Measurements from ENCODE around the gene SMIM12. TPM values are rescaled to one million over a fixed set of nuclear protein-coding genes. Genes with fewer than 3 reads are reported as not detected.

The SMIM12 gene
- total and polyA plus RNA-seq, 9 donors: 21.7 to 31.8 (median 26.4) TPM

DNA sequence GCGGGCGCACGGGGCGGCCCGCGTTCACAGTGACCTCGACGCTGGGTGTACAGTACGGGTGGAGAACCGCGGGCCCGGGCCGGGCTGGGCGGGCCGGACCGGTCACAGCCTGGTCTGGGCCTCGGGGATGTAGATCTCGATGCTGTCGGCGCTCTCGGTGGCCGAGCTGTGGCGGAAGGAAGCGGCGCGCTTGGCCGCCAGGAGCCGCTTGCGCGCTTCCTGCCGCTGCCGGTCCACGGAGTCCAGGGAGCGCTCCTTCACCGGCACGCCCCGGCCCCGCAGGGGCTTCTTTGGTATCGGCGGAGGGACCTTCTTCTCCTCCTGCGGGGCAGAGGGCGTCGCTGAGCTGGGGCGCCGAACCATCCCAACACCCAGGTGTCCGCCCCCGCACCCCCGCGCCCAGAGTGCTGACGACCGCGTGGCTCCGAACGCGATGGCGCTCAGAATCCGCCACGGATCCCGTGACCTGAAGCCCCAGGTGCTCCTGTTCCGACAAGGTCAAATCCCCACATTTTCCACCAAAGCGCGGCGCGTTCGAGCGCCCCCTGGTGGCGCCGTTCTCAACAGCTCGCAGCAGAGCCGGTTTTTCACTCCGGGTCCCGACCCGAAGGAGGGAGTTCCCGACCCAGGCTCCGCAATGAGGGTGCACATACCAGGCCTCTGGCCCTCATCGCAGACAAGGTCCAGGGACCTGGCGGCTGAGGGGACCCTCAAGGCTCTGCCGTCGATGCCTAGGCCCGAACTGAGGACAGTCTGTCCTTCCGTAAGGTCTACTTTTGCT is 6.6 kb upstream of the SMIM12 start:
- DNase-seq: peak; percentile 78
- Histone ChIP-seq H3K4me1 (ENCODE audit: control insufficient read depth, insufficient read depth, low read length) (peaks cover 8% of the 10 kb centered on the region), H3K27ac (ENCODE audit: low read length) (peak overlapping the region; percentile 51), H3K36me3 (ENCODE audit: control insufficient read depth, insufficient read depth, low read length) (no peaks in the 10 kb centered on the region), H3K9me3 (replicated peaks; ENCODE audit: control insufficient read depth, low read depth, low read length) (no peaks in the 10 kb centered on the region), H3K27me3 (ENCODE audit: control insufficient read depth, insufficient read depth, low read length) (peaks cover 10% of the 10 kb centered on the region), H3K4me3 (ENCODE audit: low read length) (peak overlapping the region; percentile 83)
- 2% methylated on average over 81 of the region's 81 CpGs for WGBS (ENCODE audit: insufficient coverage)

DNA sequence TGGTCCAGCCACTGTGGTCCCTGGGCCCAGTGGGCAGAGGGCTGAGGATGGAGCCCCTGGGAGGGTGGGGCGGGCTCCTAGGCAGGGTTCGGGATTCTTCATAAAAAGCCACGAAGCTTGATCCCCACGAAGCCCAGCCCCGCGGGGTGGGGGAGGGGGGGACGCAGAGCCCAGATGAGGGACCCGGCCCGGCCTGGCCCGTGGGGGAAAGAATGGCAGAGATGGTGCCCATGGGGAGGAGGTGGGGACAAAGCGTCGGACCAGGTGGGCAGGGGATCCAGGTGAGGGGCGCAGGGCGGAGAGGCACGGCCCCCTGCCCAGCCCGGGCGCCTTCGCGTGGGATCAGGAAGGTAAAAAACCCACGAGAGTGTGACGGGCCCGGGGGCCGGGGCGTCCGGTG is 6.0 kb upstream of the SMIM12 start:
- Histone ChIP-seq H3K27ac (ENCODE audit: low read length) (no peak overlapping the region), H3K4me3 (ENCODE audit: low read length) (peak overlapping the region; percentile 83), H3K27me3 (ENCODE audit: control insufficient read depth, insufficient read depth, low read length) (peaks cover 10% of the 10 kb centered on the region), H3K9me3 (replicated peaks; ENCODE audit: control insufficient read depth, low read depth, low read length) (no peaks in the 10 kb centered on the region), H3K36me3 (ENCODE audit: control insufficient read depth, insufficient read depth, low read length) (no peaks in the 10 kb centered on the region), H3K4me1 (ENCODE audit: control insufficient read depth, insufficient read depth, low read length) (peaks cover 8% of the 10 kb centered on the region)
- no peak for DNase-seq
- 9% methylated on average over 21 of the region's 25 CpGs for WGBS (ENCODE audit: insufficient coverage)

DNA sequence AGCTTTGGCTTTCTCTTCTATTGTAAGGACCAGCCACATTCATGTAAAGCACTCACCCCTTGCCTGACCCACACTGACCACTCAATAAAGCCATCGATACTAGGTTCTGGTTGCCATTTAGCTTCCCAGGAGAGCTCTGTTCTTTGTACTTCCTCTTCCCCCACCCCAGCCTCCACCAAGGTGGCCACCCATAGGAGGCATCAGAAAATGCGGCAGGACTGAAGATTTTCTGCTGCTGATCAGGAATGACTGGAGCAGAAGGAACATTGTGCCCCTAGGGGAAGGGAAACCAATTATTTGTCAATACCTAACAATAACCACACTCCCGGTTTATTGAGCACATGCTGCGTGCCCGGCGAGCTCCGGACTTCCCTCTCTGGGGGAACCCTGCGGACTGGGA is 5.2 kb upstream of the SMIM12 start:
- Histone ChIP-seq H3K36me3 (ENCODE audit: control insufficient read depth, insufficient read depth, low read length) (no peaks in the 10 kb centered on the region), H3K4me3 (ENCODE audit: low read length) (no peak overlapping the region), H3K9me3 (replicated peaks; ENCODE audit: control insufficient read depth, low read depth, low read length) (no peaks in the 10 kb centered on the region), H3K27me3 (ENCODE audit: control insufficient read depth, insufficient read depth, low read length) (peaks cover 10% of the 10 kb centered on the region), H3K4me1 (ENCODE audit: control insufficient read depth, insufficient read depth, low read length) (peaks cover 12% of the 10 kb centered on the region), H3K27ac (ENCODE audit: low read length) (no peak overlapping the region)
- 62% methylated on average over 2 of the region's 8 CpGs for WGBS (ENCODE audit: insufficient coverage)
- no peak for DNase-seq

DNA sequence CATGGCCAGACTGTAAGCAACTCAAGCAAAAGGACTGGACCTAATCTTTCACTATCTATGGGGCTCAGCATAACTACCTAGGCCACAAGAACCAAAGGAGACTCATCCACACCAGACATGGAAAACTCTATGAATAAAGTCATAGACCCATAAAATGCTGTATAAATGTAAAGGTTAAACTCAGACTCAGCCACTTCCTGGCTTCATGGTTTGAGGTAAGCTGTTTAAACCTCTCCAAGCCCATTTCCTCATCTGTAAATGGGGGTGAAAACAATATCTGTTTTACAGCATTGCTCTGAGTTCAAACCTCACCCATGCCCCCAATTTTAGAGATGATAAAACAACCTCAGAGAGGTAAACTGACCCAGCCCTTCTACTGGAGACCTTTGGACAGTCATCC is 4.0 kb upstream of the SMIM12 start:
- no peaks in the 10 kb centered on the region for H3K36me3 ChIP-seq (ENCODE audit: control insufficient read depth, insufficient read depth, low read length)
- H3K9me3 ChIP-seq (replicated peaks; ENCODE audit: control insufficient read depth, low read depth, low read length): no peaks in the 10 kb centered on the region
- no peak overlapping the region for H3K4me3 ChIP-seq (ENCODE audit: low read length)

DNA sequence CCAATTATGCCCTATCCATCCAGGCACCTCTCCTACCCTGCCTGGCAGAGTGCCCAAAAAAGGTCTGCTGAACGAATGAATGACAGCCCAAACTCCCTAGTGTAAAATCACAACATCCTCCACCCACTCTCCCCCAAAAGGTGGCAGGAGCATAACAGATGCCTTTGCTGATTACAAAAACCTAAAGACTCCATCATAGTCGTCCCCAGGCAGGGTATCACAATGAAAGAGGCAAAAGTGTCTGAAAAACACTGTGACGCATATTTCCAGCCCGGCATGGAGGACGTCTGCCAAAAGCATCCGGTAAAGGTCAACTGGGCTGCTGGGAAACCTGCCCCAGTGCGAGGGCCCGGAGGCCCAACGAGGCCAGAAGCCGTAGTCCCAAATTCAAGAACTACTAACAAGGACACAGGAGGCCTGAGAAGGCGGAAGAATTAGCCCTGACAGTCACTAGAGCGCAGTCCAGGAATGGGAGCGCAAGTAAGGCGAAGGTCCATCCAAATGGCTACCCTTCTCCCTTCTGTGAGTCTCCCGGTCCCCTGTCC is 576 bp downstream of the SMIM12 start:
- H3K27me3 ChIP-seq (ENCODE audit: control insufficient read depth, insufficient read depth, low read length): peaks cover under 1% of the 10 kb centered on the region
- peaks cover 14% of the 10 kb centered on the region for H3K36me3 ChIP-seq (ENCODE audit: control insufficient read depth, insufficient read depth, low read length)
- H3K4me1 ChIP-seq (ENCODE audit: control insufficient read depth, insufficient read depth, low read length): peaks cover 14% of the 10 kb centered on the region
- H3K9me3 ChIP-seq (replicated peaks; ENCODE audit: control insufficient read depth, low read depth, low read length): no peaks in the 10 kb centered on the region
- H3K27ac ChIP-seq (ENCODE audit: low read length): peak overlapping the region; percentile 76
- peak overlapping the region; percentile 89 for H3K4me3 ChIP-seq (ENCODE audit: low read length)
- under 1% methylated on average over 14 of the region's 15 CpGs for WGBS (ENCODE audit: insufficient coverage)
- no peak for DNase-seq

More for the DNA sequence above, 4.0 kb upstream of the SMIM12 start:
- Histone ChIP-seq H3K4me1 (ENCODE audit: control insufficient read depth, insufficient read depth, low read length) (peaks cover 17% of the 10 kb centered on the region), H3K27ac (ENCODE audit: low read length) (no peak overlapping the region), H3K27me3 (ENCODE audit: control insufficient read depth, insufficient read depth, low read length) (peaks cover 10% of the 10 kb centered on the region)
- DNase-seq: no peak

DNA sequence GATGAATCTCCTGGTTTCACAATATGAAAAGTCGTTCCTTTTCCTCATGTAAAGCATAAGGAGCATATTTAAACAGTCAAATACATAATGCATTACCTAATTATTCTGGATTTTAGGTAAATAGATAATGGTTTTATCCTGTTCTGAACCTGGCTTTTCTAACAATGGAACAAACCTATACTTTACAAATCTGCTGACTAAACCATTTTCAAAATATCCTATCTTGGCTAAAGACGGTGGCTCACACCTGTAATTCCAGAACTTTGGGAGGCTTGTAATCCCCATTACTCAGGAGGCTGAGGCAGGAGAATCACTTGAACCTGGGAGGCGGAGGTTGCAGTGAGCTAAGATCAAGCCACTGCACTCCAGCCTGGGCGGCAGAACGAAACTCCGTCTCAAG is 2.9 kb downstream of the SMIM12 start:
- no peak for DNase-seq
- WGBS (ENCODE audit: insufficient coverage): 100% methylated on average over 1 of the region's 6 CpGs
- Histone ChIP-seq H3K4me3 (ENCODE audit: low read length) (no peak overlapping the region), H3K27me3 (ENCODE audit: control insufficient read depth, insufficient read depth, low read length) (no peaks in the 10 kb centered on the region), H3K4me1 (ENCODE audit: control insufficient read depth, insufficient read depth, low read length) (peaks cover 14% of the 10 kb centered on the region), H3K36me3 (ENCODE audit: control insufficient read depth, insufficient read depth, low read length) (peaks cover 24% of the 10 kb centered on the region), H3K9me3 (replicated peaks; ENCODE audit: control insufficient read depth, low read depth, low read length) (no peaks in the 10 kb centered on the region), H3K27ac (ENCODE audit: low read length) (no peak overlapping the region)

DNA sequence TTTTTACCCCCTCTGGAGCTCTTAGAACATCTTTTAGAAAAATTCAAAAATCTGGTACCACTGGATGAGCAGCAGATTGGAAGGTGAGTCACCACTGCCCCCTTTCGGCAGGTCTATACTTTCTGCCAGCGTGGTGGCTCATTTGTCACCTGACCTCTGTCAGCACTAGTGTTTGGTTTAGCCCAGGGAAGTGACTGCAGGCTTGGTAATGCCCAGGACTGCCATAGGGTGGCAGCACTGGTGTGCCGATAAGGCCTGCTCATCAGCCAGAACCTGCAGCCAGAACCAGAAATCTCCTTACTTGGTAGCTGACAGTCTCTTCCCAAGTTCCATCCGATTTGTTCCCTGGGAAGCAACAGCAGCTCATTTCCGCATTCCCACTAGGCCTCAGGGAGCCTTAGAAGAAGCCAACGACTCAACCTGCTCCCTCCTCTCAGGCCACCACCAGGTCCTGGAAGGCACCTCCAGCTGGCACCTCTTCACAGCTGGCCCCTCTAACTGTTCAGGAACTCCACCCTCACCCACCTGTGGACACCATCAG is 6.8 kb downstream of the SMIM12 start:
- WGBS (ENCODE audit: insufficient coverage): 20% methylated on average over 6 of the region's 6 CpGs
- peak; percentile 84 for DNase-seq
- peaks cover 5% of the 10 kb centered on the region for H3K4me1 ChIP-seq (ENCODE audit: control insufficient read depth, insufficient read depth, low read length)
- no peaks in the 10 kb centered on the region for H3K27me3 ChIP-seq (ENCODE audit: control insufficient read depth, insufficient read depth, low read length)
- H3K36me3 ChIP-seq (ENCODE audit: control insufficient read depth, insufficient read depth, low read length): peaks cover 36% of the 10 kb centered on the region
- H3K9me3 ChIP-seq (replicated peaks; ENCODE audit: control insufficient read depth, low read depth, low read length): no peaks in the 10 kb centered on the region
- H3K4me3 ChIP-seq (ENCODE audit: low read length): no peak overlapping the region
- H3K27ac ChIP-seq (ENCODE audit: low read length): no peak overlapping the region

DNA sequence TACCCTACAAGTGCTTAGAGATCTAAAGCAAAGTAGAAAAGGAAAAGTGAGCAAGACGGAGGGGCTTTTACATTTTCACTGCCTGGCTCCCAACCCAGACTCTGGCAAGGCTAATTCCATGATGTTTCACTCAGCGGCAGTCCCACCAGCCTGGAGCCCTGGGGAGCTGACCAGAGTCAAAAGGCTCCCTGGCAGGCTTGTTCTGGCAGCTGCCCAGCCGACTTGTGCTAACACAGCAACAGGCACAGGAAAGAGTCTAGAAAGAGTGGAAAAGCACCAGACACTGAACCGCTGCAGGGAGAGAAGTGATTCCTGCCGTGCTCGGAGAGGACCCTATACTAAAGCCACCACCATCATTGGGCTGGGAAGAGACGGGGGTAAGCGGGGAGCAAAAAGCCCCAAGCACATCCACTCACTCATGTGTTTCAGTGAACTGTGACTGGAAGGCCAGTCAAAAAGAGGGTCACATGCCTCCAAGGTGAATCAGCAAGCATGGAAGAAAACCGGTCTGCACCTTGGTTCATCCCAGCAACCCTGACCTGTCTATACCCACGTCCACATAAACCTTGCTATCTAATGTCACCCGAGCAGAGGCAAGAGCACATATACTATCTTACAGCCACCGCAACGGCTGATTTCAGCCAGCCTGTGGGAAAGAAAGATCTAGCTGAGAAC is 8.0 kb downstream of the SMIM12 start:
- Histone ChIP-seq H3K4me1 (ENCODE audit: control insufficient read depth, insufficient read depth, low read length) (peaks cover 5% of the 10 kb centered on the region), H3K4me3 (ENCODE audit: low read length) (no peak overlapping the region), H3K9me3 (replicated peaks; ENCODE audit: control insufficient read depth, low read depth, low read length) (no peaks in the 10 kb centered on the region), H3K27me3 (ENCODE audit: control insufficient read depth, insufficient read depth, low read length) (no peaks in the 10 kb centered on the region), H3K27ac (ENCODE audit: low read length) (peak overlapping the region; percentile 17), H3K36me3 (ENCODE audit: control insufficient read depth, insufficient read depth, low read length) (peaks cover 41% of the 10 kb centered on the region)
- 69% methylated on average over 4 of the region's 13 CpGs for WGBS (ENCODE audit: insufficient coverage)
- DNase-seq: no peak

DNA sequence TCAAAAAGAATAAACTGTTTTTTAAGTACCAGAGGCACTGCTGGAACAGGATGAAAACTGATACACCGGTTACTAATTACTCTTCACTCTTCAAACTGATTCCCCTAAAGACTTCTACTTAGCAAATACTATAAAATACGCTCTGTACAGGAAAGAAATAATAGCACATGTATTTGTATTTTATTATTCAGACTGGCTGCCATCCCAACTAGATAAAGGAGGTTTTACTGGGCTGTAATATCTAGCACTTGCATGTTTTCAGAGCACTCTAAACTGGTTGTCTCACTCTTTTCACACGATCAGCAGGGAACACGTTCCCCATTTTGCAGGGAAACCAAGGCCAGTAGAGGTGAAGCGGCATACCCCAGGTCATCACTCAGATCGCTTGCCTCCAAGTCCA is 9.2 kb downstream of the SMIM12 start:
- Histone ChIP-seq H3K4me1 (ENCODE audit: control insufficient read depth, insufficient read depth, low read length) (peaks cover 8% of the 10 kb centered on the region), H3K27ac (ENCODE audit: low read length) (peak overlapping the region; percentile 38), H3K9me3 (replicated peaks; ENCODE audit: control insufficient read depth, low read depth, low read length) (no peaks in the 10 kb centered on the region), H3K27me3 (ENCODE audit: control insufficient read depth, insufficient read depth, low read length) (no peaks in the 10 kb centered on the region), H3K36me3 (ENCODE audit: control insufficient read depth, insufficient read depth, low read length) (peaks cover 35% of the 10 kb centered on the region), H3K4me3 (ENCODE audit: low read length) (no peak overlapping the region)
- 98% methylated on average over 4 of the region's 6 CpGs for WGBS (ENCODE audit: insufficient coverage)
- DNase-seq: no peak

DNA sequence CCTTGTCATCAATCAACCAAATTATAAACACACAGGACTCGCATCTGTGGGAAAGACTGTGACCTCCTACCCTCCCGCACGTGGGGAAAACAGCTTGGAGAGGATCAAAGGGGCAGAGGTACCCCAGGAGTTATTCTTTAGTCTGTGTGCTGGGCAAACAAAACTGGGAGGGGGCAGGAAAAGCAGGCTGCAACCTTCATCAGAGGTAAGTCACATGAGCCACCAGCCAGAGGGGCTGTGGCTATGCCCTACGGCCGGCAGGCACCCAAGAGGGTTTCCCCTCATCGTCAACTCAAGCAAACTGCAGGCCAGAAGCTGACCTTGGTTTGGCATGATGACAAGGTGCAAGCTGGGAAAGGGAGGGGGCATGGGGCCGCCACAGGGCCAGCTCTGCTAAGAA is 12.5 kb downstream of the SMIM12 start:
- Histone ChIP-seq H3K4me3 (ENCODE audit: low read length) (no peak overlapping the region), H3K9me3 (replicated peaks; ENCODE audit: control insufficient read depth, low read depth, low read length) (no peaks in the 10 kb centered on the region), H3K27me3 (ENCODE audit: control insufficient read depth, insufficient read depth, low read length) (no peaks in the 10 kb centered on the region), H3K27ac (ENCODE audit: low read length) (no peak overlapping the region), H3K36me3 (ENCODE audit: control insufficient read depth, insufficient read depth, low read length) (peaks cover 20% of the 10 kb centered on the region), H3K4me1 (ENCODE audit: control insufficient read depth, insufficient read depth, low read length) (peaks cover 24% of the 10 kb centered on the region)
- DNase-seq: no peak
- WGBS (ENCODE audit: insufficient coverage): 28% methylated on average over 6 of the region's 7 CpGs

Measured in muscle of leg (tissue), 11 donors.